HG03025 (cell line): ENCODE measurements around the gene DENND2A.
"Not testable (repeated sequence)": the region's sequence is repeated elsewhere in the genome, so short reads cannot be mapped to it uniquely, and the experiment has no call there.

Source experiments
- ATAC-seq: cut with Tn5 transposase; IDR thresholded peaks from one replicate; pipeline ENCODE4 v1.9.1; 2021; ENCODE audit warnings: mild to moderate bottlenecking, moderate library complexity; ENCODE audit not compliant: unreplicated experiment, low FRiP score

The DENND2A gene

DNA sequence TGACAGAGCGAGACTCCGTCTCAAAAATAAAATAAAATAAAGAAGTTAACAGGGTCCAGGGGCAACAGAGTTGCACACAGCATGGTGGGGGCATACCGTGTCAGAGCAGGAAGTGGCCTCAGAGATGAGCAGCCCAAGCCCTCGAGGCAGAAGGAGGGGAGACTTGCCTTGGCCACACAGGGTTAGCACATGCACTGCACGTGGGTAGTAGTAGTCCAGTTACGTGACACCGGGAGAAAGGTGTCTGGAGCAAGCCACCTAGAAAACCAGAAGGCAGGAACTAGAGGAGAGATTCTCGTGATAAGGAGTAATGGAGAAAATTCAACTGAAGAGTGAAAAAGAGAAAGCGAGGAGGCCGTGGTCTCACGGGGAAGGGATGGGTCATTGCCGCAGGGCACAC, 9.8 kb upstream of the DENND2A start:
- ATAC-seq: no peak

DNA sequence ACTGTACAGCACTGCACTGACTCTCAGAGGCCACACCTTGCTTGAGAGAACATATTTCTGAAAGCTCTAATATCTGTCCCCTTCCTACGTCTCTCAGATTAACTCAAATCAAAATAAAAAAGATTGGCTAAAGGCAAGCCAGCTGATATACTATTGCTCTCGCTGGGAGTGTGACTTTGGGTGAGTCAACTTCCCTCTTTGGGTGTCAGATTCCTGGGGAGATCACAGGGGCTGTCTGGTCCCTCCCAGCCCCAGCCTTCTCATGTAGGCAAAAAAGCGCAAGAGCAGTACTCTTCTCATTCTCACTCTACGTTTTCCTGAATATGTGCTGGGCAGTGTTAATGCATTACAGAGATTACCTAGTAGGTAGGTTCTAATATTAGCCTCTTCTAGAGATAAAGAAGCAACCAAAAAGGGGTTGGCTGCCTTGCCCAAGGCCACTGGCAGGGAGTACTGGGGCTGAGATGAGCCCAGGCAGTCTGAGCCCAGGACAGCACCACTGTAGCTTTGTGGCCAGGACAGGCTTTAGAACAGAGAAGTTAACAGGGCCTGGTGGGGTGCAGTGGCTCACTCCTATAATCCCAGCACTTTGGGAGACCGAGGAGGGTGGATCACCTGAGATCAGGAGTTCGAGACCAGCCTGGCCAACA, 9.1 kb upstream of the DENND2A start:
- ATAC-seq: no peak

DNA sequence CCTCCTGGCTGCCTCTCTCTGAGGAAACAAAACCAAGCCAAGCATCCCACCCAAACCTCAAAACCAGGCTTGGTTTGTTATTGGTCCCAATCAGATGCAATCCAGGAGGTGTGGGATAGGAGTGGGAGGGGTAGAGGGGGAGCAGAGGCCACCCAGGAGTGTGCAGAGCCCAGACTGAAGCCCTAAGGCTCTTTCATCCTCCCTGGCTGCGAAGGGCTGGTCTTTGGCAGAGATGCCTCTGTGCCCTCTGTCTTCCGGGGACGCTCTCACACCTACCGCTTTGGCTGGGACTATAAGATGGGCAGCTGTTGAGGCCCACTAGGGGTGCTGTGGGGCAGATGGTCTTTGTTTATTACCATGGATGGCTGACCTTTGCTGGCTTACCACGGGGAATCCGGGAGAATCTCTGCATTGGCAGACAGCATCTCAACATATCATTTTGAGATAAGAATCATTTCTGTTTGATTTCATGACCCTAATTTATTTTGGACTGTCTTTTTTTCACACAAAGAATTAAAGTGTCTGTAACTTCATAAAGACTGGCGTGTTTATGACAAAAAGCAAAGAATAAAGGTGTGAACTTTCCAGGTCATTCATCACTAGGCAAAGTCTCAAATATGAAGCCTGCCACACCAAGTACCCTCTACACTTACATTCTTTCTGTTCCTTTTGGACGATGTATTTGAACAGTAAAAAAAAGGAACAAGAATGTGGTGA, 6.5 kb upstream of the DENND2A start:
- ATAC-seq: no peak

DNA sequence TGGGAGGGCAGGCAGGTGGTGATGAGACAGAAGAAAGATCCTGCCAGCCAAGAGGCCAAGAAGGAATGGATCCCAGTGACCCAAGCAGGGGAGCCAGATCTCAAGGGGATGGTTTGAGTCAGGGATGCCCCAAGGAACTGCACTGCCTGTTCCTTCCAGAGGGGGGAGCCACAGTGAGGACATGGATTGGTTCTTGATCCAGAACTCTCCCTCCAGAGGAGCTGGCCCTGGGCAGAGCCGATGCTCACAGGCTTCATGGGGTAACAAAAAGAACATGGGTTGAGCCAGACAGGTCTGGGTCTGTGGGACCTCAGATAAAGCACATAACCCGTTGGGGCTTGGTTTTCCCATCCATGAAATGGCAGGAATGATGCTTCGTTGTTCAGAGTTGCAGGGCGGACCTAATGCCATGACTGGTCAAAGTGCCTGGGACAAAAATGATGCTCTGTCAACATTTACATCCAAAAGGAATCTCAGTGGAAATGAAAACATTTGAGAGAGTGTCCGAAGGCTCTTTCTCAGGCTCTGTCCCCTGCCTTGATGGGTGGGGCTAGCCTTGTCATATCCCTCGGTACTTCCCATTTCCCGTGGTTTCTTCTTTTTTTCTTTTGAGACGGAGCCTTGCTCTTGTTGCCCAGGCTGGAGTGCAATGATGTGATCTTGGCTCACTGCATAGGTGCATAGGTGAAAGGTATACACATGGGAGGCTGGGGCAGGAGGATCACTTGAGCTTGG, 4.7 kb upstream of the DENND2A start:
- ATAC-seq: no peak

DNA sequence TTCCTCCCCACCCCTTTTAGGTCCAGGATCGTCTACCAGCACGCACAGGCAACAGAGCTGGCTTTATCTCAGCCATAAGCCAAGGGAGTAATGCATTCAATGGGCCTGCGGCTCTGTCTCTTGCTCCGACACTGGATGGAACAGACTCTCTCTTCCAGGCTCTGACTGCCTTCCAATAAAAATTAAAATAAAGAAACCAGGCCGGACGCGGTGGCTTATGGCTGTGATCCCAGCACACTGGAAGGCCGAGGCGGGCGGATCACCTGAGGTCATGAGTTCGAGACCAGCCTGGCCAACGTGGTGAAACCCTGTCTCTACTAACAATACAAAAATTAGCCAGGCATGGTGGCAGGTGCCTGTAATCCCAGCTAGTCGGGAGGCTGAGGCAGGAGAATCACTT, 4.1 kb upstream of the DENND2A start:
- not testable (repeated sequence) for ATAC-seq

DNA sequence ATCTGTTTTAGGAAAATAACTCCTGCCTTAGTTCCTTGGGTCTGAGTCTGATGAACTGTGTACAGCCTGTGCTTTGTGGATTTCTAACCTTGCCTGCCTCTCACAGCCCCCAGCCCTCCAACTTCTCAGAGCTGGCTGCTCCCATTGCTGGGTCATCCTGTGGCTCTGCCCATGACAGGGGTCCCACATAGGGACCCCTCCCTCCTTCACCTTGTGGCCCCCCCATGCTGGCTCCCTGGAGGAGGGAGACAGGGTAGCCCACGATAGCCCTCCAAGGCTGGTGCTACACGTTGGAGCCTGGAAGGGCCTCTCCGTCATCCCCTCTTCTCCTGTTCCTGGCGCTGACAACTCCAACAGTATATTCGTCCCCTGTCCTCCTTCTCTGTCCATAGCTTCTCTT, 2.8 kb upstream of the DENND2A start:
- ATAC-seq: no peak

DNA sequence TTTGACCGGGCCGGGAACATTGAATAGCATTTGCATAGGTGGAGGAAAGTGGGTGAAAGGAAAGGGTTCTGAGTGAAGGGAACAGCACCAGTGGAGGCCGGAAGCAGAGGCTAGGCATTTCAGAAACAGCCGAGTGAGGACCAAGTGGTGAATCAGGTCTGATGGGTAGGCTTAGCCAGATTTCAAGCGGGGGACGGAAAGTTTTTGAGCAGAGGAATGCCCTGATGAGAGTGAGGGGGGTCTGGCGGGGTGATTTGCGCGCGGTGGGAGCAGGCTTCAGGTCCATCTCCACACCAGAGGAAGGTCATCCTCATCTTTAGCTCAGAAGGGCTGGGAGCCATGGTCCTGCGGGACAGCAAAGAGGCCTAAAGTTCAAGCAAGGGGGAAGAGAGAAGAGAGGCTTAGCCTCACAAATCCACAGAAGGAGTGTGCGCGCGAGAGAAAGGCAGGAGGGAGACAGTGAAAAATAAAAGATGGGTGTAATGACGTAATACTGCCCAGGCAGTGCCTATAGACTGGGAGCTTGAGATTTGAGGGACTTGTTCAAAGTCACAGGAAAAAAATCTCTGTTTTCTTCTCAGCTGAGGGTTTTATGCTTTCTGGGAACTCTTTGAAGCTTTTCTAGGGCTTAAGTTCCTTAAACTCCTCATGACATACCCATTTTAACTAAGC, 1.0 kb upstream of the DENND2A start:
- ATAC-seq: no peak

DNA sequence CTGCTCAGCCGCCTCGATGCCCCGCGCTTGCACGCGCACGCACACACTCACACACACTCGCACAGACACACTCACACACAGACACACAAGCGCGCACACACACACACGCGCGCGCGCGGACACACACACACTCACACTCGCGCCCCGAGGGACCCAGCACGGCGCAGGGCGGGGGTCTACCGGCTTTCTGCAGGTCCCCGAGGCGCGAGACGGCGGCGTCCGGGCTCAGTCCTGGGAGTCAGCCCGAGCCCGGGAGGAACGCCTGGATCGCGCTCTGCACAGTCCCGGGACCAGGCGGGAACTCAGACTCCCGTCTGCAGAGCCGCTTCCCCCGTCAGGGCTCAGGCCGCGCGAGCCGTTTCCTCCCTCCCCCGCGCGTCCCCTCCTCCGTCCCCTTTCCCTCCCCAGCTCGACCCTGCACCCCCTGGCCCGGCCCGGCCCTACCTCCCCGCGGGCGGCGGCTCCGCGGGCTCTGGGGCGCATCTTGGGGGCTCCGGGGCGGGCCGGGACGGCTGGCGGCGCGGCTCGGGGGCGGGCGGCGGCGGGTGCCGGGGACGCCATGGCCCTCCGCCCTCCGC, 464 bp downstream of the DENND2A start:
- ATAC-seq: no peak

DNA sequence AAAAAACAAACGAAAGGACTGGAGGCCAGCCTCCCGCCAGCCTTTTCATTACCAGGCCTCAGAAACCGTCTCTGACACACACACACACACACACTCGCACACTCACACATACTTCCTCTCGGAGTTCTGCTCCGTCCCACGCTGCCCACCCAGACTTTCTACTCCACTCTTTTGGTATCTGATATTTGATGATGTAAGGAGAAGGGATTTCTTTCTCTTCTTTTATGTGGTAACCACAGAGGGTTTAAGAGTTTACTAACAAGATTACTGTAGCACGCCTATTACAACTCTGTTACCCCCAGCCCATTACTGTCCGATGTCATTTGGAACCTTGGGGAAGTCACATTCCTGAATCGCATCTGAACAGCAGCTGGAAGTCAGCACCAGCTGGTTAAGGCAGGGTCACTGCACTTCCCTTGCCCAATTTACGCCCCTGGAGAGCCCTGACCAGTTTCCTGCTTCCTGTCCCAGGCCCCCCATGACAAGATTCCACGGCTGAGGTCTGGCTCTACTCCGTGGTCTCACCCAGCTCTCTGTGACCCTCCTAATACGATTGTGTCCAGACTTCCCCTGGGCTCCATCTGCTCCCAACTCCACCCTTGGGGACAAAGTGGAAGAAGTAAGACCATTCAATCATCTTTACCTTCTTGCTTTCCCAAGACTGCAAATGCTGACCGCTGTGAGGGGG, 1.1 kb downstream of the DENND2A start:
- ATAC-seq: no peak

DNA sequence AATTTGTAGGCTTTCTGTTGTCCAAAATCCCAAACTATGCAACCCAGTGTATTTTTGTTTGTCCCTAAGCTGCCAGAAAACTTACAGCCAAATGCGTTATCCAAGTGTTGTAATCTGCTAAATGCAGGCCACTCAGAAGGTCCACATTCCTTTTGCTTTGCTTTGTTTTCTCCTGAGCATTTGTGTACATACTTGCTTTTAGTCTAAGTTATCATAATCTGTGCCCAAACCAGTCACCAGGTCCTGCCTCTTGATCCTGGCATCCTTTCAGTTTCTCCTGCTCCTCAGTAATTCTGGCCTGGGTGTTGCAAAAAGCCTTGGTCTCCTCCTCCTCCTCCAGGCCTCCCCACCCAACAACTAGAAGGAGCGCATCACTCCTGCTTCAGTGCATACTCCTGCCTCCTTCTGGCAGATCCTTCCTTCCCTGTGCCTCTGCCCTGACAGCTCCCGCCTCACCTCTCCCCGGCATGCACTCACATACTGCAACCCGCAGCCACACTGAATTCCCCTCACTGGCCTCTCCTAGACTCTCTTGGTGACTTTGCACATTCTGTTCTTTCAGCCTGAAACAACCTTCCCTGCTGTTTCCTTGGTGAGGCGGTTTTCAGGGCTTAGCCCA, 2.3 kb downstream of the DENND2A start:
- ATAC-seq: no peak

DNA sequence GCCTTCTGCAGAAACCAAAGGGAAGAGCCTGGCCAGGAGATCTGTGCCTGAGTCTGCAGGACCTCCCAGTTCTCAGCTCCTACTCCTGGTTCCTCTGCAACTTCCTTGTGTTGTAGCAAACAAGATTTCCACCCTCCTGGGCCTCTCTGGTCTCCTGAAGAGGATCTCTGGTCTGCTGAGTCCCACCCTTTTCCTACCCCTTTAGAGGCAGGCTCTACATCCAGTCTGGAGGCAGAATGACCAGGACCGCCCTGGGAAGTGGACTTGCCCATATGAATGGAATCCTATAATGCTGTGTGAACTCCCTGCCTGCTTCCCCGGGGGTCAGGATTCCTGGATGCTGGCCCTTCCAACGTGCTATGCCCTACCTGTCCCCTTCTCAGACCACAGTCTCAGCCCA, 3.2 kb downstream of the DENND2A start:
- no peak for ATAC-seq

DNA sequence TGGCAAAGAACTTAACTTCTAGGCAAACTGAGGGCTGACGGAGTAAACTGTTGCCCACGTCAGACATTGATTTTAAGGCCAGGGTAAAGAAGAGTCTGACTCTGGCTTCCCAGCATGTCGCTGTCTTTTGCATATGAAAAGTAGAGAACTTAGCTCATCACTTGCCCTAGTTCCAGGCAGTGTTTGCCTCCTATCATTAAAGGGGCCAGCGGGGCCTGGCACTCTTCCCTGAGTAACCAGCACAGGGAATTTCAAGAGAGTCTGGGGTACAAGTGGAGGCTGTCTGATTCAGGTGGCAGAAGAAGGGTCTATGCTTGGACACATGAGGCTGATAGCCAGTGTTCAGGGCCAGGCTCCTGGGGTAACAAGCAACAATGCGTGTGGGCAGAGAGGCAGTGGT, 4.8 kb downstream of the DENND2A start:
- ATAC-seq: no peak

DNA sequence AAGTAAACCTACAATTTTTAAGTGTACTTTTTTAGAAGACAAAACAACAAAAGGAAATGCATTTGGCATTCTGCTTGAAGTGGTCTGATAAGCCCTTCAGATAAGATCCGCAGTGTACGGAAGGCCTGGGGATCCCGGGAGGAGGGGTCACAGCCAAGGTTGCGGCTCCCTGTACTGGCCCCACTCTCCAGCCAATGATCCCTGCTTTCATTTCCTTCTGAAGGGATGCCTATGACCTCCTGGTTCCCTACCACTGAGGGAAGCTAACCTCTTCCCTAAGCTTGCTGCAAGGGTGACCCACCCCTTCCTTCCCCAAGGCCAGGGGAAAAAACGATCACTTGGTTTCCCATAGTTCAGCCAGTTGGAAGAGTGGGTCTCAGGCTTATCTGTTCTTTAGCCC, 5.3 kb downstream of the DENND2A start:
- ATAC-seq: no peak

DNA sequence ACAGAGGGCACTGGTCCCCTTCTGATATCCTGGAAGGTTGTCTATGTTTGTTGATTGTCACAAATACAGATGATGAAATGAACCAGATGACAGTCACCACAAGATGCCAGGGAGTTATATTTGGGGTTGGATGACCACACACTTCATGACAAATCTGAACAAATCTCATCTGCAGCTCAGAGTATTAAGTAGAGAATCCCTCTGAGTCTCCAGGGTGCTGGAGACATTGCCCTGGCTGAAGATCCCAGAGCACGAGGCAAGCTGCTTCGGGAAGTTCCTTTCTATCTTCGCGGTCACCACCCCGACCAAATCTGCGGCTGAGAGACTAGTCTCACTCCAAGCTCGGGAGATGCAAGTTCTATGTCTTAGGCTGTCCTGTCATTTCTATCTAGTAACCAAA, 9.0 kb downstream of the DENND2A start:
- ATAC-seq: no peak

DNA sequence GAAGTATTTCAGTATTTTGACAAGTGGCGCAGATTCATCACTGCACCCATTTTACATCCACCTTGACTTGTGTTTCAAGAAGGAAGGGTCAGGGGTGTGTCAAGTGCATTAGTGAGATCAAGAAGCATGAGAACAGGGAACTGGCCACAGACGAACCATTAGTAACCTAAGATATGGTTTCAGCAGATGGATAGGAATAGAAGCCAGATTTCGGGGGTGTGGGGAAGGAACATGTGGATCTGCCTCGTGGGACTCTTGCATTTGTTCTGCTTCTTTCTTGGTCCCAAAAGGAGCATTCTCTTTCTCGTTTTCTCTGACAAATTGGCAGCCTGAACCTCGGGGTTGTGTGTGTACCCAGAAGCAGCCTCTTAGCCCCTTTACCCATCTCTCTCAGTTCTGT, 9.6 kb downstream of the DENND2A start:
- ATAC-seq: no peak

DNA sequence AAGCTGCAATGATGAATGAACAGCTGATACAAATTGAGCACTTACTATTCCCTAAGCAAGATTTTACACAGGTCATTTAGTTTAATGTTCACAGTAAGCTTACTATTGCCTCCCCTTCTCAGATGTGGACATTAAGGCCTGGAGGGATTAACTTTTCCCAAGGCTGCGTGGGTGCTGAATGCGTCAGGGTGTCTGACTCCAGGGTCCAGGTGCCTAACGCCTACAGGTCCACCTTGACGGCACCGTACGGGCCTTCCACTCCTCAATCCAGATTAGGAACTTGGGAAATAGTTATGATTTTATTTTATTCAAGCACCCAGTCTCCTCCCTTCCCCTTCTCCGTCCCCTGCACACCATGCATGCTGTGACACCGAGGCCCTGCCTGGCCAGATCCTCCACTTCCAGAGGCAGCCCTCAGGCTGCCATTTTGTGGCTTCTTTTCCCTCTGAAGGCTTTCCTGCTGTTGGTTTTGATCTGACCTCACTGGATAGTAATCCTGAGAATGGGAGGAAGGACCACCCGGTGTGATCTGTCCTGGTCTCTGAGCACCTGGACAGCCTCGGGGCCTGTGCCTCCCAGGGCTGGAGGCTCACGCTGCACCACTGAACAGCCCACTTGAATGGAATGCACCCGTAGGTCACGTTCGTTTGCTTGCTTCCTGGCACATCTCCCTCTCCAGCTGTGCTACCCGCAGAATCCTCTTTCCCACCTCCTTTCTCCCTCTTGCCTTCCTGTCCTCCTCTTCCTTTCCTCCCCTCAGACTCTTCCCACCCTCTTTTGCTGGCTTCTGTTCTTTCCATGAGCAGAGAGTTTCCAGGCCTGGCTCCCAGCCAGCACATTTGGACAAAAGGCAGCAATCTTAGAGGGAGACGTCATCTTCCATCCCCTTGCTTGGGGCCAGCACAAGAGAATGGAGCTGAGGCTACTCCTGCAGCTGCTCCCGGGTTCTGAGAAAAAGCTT, 14.4 kb downstream of the DENND2A start:
- ATAC-seq: no peak

DNA sequence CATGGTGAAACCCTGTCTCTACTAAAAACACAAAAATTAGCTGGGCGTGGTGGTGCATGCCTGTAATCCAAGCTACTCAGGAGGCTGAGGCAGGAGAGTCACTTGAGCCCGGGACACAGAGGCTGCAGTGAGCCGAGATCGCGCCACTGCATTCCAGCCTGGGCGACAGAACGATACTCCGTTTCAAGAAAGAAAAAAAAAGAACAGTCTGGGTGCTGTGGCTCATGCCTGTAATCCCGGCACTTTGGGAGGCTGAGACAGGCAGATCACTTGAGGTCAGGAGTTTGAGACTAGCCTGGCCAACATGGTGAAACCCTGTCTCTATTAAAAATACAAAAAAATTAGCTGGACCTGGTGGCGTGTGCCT, 15.4 kb downstream of the DENND2A start:
- not testable (repeated sequence) for ATAC-seq

DNA sequence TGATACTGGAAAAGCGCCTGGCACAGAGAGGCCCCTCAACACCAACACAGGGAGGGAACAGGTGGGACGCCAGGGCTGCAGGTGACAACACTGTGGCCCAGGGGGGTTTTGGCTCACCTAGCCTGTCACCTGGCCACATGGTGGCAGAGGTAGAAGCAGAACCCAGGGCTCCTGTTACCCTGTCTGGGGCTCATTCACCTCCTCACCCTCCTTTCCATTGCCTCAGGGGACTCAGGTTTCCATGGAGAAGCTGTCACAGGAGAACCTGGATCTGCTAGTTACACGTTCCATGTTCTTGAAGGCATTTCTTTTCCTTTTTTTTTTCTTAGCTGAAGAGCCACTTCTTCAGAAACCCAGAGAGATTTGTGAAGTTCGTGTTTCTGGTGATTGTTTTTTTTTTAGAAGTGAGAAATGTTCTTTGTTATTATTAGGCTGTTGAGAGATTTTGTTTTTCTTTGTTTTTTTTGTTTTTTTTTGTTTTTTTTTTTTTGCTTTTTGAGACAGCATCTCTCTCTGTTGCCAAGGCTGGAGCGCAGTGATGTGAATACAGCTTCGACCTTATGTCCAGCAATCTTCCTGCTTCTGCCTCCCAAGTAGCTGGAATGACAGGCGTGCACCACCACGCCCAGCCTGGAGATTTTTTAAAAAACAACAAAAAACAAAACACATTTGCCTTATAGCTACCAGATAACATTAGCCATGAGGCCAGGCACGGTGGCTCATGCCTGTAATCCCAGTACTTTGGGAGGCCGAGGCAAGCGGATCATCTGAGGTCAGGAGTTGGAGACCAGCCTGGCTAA, 16.0 kb downstream of the DENND2A start:
- ATAC-seq: no peak
